T-cell (primary cell): Measurements from ENCODE around the gene GLIS1. TPM values are rescaled to one million over a fixed set of nuclear protein-coding genes. Genes with fewer than 3 reads are reported as not detected.

ENCODE experiments used
- ATAC-seq, 4 experiments: fragments of 200-7000 bp in 3 of 4; fragments of 150-1000 bp in 1 of 4; cut with Tn5 transposase; replicated peaks in 1 of 4; 1 replicate in 3 of 4; 2 replicates in 1 of 4; pipeline ENCODE4 v1.10.0; 2021; ENCODE audit warnings: moderate library complexity in 3 of 4, mild to moderate bottlenecking in 2 of 4, moderate number of reproducible peaks in 1 of 4
- CTCF ChIA-PET, 2 donors: fragments of 300-600 bp; sonication (Branson Sonifier 250); formaldehyde crosslinking; loops; one replicate each; lab custom pipeline; 2022; ENCODE audit warnings: antibody characterized with exemption in 2 of 2; lab: Charles Lee
- POLR2A ChIA-PET, 2 donors: fragments of 300-600 bp; sonication (Branson Sonifier 250); formaldehyde crosslinking; loops; one replicate each; lab custom pipeline; 2022; ENCODE audit warnings: antibody characterized with exemption in 2 of 2; lab: Charles Lee
- DNase-seq, 35 experiments: peaks; one replicate each; pipeline versions ENCODE4 v3.0.0 to v3.0.0-alpha.2; 2013 to 2023
- H3K27ac ChIP-seq: one replicate; pipeline ENCODE4 v1.5.1; 2013; ENCODE audit warnings: low read length
- H3K27me3 ChIP-seq, 2 experiments: replicated peaks in 1 of 2; 1 replicate in 1 of 2; 2 replicates in 1 of 2; pipeline versions ENCODE4 v1.6.1 to v1.7.0; 2013; ENCODE audit warnings: low read length in 1 of 2, mixed read lengths in 1 of 2; ENCODE audit not compliant: control insufficient read depth in 2 of 2, insufficient read depth in 2 of 2; ENCODE audit errors: extremely low read depth in 1 of 2
- H3K36me3 ChIP-seq, 2 donors: 1 replicate in 1 of 2; 2 replicates in 1 of 2; pipeline versions ENCODE4 v1.6.1 to v1.7.0; 2013; ENCODE audit warnings: low read length in 1 of 2; ENCODE audit not compliant: control insufficient read depth in 2 of 2, insufficient read depth in 1 of 2; ENCODE audit errors: extremely low read depth in 1 of 2
- H3K4me1 ChIP-seq, 2 experiments: 1 replicate in 1 of 2; 2 replicates in 1 of 2; pipeline versions ENCODE4 v1.6.1 to v1.7.0; 2013; ENCODE audit warnings: low read length in 2 of 2, mixed read lengths in 1 of 2; ENCODE audit not compliant: insufficient read depth in 2 of 2, control insufficient read depth in 1 of 2; ENCODE audit errors: extremely low read depth in 1 of 2
- H3K4me3 ChIP-seq, 2 donors: 1 replicate in 1 of 2; 2 replicates in 1 of 2; pipeline versions ENCODE4 v1.5.1 to v1.7.0; 2013; ENCODE audit warnings: mild to moderate bottlenecking in 2 of 2, low read length in 1 of 2, moderate library complexity in 1 of 2; ENCODE audit not compliant: control insufficient read depth in 1 of 2; ENCODE audit errors: extremely low read depth in 1 of 2
- H3K9me3 ChIP-seq: 2 replicates; pipeline ENCODE4 v1.7.0; 2013
- H3K27ac Mint-ChIP-seq, 2 donors: one replicate each; pipeline ENCODE4 v1.8.0; 2020 to 2021; ENCODE audit warnings: mild to moderate bottlenecking in 2 of 2, mixed read lengths in 2 of 2
- H3K27me3 Mint-ChIP-seq, 2 donors: one replicate each; pipeline ENCODE4 v1.8.0; 2021 to 2022; ENCODE audit warnings: mixed read lengths in 2 of 2
- H3K36me3 Mint-ChIP-seq: one replicate; pipeline ENCODE4 v1.8.0; 2021; ENCODE audit warnings: mixed read lengths
- H3K4me1 Mint-ChIP-seq, 3 donors: one replicate each; pipeline ENCODE4 v1.8.0; 2020 to 2022; ENCODE audit warnings: mixed read lengths in 3 of 3, mild to moderate bottlenecking in 1 of 3
- H3K4me3 Mint-ChIP-seq, 3 donors: one replicate each; pipeline ENCODE4 v1.8.0; 2020 to 2022; ENCODE audit warnings: mild to moderate bottlenecking in 3 of 3, mixed read lengths in 3 of 3, moderate library complexity in 3 of 3
- H3K9me3 Mint-ChIP-seq, 3 donors: one replicate each; pipeline ENCODE4 v1.8.0; 2020 to 2022; ENCODE audit warnings: mixed read lengths in 3 of 3
- WGBS: methylation state at CpG from one replicate; pipeline ENCODE4 v1.1.5; 2013; ENCODE audit warnings: missing lambda C conversion rate; ENCODE audit not compliant: insufficient coverage; 5-methylcytosine and 5-hydroxymethylcytosine counted together
- total RNA-seq, 35 experiments: library from RNA in 6 of 35; stranded (reverse) in 6 of 35; fragments of 120-200 nt in 1 of 35; gene quantifications; one replicate each; pipeline versions ENCODE4 v1.2.1 to v1.2.4 and lab custom pipeline; 2013 to 2026

Gene GLIS1
- total RNA-seq, 5 donors from 2014 or later (not counting 1 experiment from before 2014, with no cell fraction given): not detected

DNA sequence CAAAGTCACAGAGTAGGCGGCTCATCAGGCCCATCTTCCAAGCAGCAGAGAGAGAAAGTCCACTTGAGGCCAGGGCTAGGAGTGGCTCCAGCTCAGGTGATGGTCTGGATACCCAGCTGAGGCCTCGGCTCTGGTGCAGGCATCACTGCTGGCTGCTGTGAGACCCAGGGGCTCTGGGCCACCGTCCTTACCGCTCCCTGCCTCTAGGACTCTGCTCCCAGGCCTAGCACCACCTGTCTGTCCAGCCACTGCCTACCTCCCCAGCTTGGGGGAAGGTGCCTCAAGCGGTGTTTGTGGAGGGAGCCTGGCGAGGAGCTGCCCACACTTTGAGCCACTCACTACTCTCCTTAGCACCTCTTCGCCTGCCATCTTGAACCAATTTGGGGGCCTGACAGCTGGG lies 221.9 kb downstream of the GLIS1 start:
- ATAC-seq: no peak
- H3K9me3 Mint-ChIP-seq: no peaks in the 10 kb centered on the region
- POLR2A ChIA-PET: interaction anchor here in 1 of 2 donors (0.6 kb wide), 1 partner anchor 28 kb away, joined by 3 read pairs; no protein-coding TSS in a partner anchor
- no peaks in the 10 kb centered on the region for H3K4me1 Mint-ChIP-seq
- H3K4me3 ChIP-seq: no peak overlapping the region
- 87% methylated on average over 5 of the region's 7 CpGs for WGBS
- H3K27ac ChIP-seq: no peak overlapping the region
- no peak overlapping the region for H3K4me3 Mint-ChIP-seq
- H3K27me3 Mint-ChIP-seq: peaks cover 0 to 3% of the 10 kb centered on the region in 2 donors
- CTCF ChIA-PET: no interaction called here
- DNase-seq: no peak
- H3K4me1 ChIP-seq: no peaks in the 10 kb centered on the region
- no peaks in the 10 kb centered on the region for H3K9me3 ChIP-seq
- H3K36me3 ChIP-seq: no peaks in the 10 kb centered on the region
- H3K36me3 Mint-ChIP-seq: no peaks in the 10 kb centered on the region
- no peak overlapping the region for H3K27ac Mint-ChIP-seq
- peaks cover 0 to 12% of the 10 kb centered on the region in 2 experiments for H3K27me3 ChIP-seq

- Histone ChIP-seq H3K36me3 (no peaks in the 10 kb centered on the region), H3K27ac (no peak overlapping the region), H3K27me3 (peaks cover 0 to 12% of the 10 kb centered on the region in 2 experiments), H3K9me3 (no peaks in the 10 kb centered on the region), H3K4me1 (no peaks in the 10 kb centered on the region), H3K4me3 (no peak overlapping the region)
- Mint-ChIP-seq H3K36me3 (no peaks in the 10 kb centered on the region), H3K27me3 (peaks cover 0 to under 1% of the 10 kb centered on the region in 2 donors), H3K4me1 (no peaks in the 10 kb centered on the region), H3K4me3 (no peak overlapping the region), H3K27ac (no peak overlapping the region), H3K9me3 (no peaks in the 10 kb centered on the region)
- WGBS: 91% methylated on average over 7 of the region's 7 CpGs
- ChIA-PET CTCF (interaction anchor here in 1 of 2 donors (0.6 kb wide), 1 partner anchor 149 kb away, joined by 5 read pairs; no protein-coding TSS in a partner anchor), POLR2A (no interaction called here)
- ATAC-seq: no peak
- DNase-seq: no peak
Observed at GRCh38 chr1:53516181-53516580, 222.8 kb downstream of the GLIS1 start.

- WGBS: 90% methylated on average over 7 of the region's 10 CpGs
- Histone ChIP-seq H3K9me3 (no peaks in the 10 kb centered on the region), H3K36me3 (no peaks in the 10 kb centered on the region), H3K4me3 (no peak overlapping the region), H3K4me1 (no peaks in the 10 kb centered on the region), H3K27ac (no peak overlapping the region), H3K27me3 (peaks cover 0 to 12% of the 10 kb centered on the region in 2 experiments)
- no peaks in the 10 kb centered on the region for H3K9me3 Mint-ChIP-seq
- H3K36me3 Mint-ChIP-seq: no peaks in the 10 kb centered on the region
- ATAC-seq (no peak), DNase-seq (no peak)
- no peaks in the 10 kb centered on the region for H3K27me3 Mint-ChIP-seq
- CTCF ChIA-PET: no interaction called here
- H3K4me3 Mint-ChIP-seq: no peak overlapping the region
- H3K4me1 Mint-ChIP-seq: no peaks in the 10 kb centered on the region
- POLR2A ChIA-PET: interaction anchor here in 1 of 2 donors (0.6 kb wide), 1 partner anchor 9 kb away, joined by 5 read pairs; no protein-coding TSS in a partner anchor
- no peak overlapping the region for H3K27ac Mint-ChIP-seq
Observed at GRCh38 chr1:53514436-53514835, 224.5 kb downstream of the GLIS1 start.

DNA sequence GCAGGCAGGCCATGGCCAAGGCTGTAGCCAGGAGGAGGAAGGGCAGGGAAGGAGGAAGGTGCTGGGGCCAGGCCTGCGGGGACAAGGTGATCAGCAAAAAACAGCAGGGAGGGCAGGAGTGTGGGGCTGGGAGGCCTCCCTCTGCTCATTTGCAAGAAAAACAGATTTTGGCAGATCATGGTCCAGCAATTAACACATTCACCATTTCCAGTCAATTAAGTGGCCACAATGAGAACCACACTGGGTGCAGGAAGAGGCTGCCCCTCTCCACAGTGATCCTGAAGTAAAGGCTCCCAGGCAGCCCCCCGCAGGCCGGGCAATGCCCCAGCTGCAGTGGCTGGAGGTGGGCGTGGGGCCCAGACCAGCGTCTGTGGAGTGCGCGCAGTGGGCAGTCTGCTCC lies 225.1 kb downstream of the GLIS1 start:
- H3K9me3 ChIP-seq: no peaks in the 10 kb centered on the region
- peaks cover 0 to 3% of the 10 kb centered on the region in 2 experiments for H3K4me1 ChIP-seq
- no peaks in the 10 kb centered on the region for H3K36me3 ChIP-seq
- ChIA-PET CTCF (no interaction called here), POLR2A (no interaction called here)
- Mint-ChIP-seq H3K4me1 (no peaks in the 10 kb centered on the region), H3K27ac (no peak overlapping the region), H3K36me3 (no peaks in the 10 kb centered on the region), H3K4me3 (no peak overlapping the region), H3K9me3 (no peaks in the 10 kb centered on the region), H3K27me3 (no peaks in the 10 kb centered on the region)
- peaks cover 0 to 16% of the 10 kb centered on the region in 2 experiments for H3K27me3 ChIP-seq
- DNase-seq: no peak
- ATAC-seq: no peak
- no peak overlapping the region for H3K4me3 ChIP-seq
- WGBS: 80% methylated on average over 6 of the region's 7 CpGs
- no peak overlapping the region for H3K27ac ChIP-seq

GRCh38 chr1:53512807-53513755 lies 225.9 kb downstream of the GLIS1 start:
- 68% methylated on average over 21 of the region's 22 CpGs for WGBS
- CTCF ChIA-PET: no interaction called here

GRCh38 chr1:53511933-53512806 lies 226.8 kb downstream of the GLIS1 start:
- DNase-seq (no peak), ATAC-seq (no peak)
- H3K4me3 Mint-ChIP-seq: no peak overlapping the region
- ChIA-PET CTCF (no interaction called here), POLR2A (no interaction called here)
- H3K36me3 ChIP-seq: no peaks in the 10 kb centered on the region
- H3K4me3 ChIP-seq: no peak overlapping the region
- peaks cover 0 to 16% of the 10 kb centered on the region in 2 experiments for H3K27me3 ChIP-seq
- peaks cover 0 to 3% of the 10 kb centered on the region in 2 experiments for H3K4me1 ChIP-seq
- no peaks in the 10 kb centered on the region for H3K9me3 ChIP-seq
- H3K4me1 Mint-ChIP-seq: no peaks in the 10 kb centered on the region
- H3K27ac ChIP-seq: no peak overlapping the region
- no peaks in the 10 kb centered on the region for H3K36me3 Mint-ChIP-seq
- no peak overlapping the region for H3K27ac Mint-ChIP-seq
- WGBS: 65% methylated on average over 16 of the region's 19 CpGs
- H3K27me3 Mint-ChIP-seq: no peaks in the 10 kb centered on the region
- H3K9me3 Mint-ChIP-seq: no peaks in the 10 kb centered on the region

More at GRCh38 chr1:53512807-53513755, 225.9 kb downstream of the GLIS1 start:
- Histone ChIP-seq H3K9me3 (no peaks in the 10 kb centered on the region), H3K36me3 (no peaks in the 10 kb centered on the region), H3K4me1 (peaks cover 0 to 3% of the 10 kb centered on the region in 2 experiments), H3K27me3 (peaks cover 0 to 16% of the 10 kb centered on the region in 2 experiments), H3K27ac (no peak overlapping the region), H3K4me3 (no peak overlapping the region)
- no peaks in the 10 kb centered on the region for H3K4me1 Mint-ChIP-seq
- POLR2A ChIA-PET: no interaction called here
- no peak overlapping the region for H3K4me3 Mint-ChIP-seq
- ATAC-seq (no peak), DNase-seq (no peak)
- no peaks in the 10 kb centered on the region for H3K27me3 Mint-ChIP-seq
- H3K27ac Mint-ChIP-seq: no peak overlapping the region
- H3K36me3 Mint-ChIP-seq: no peaks in the 10 kb centered on the region
- H3K9me3 Mint-ChIP-seq: no peaks in the 10 kb centered on the region
